H9 (cell line): Measurements from ENCODE around the gene CNOT4. TPM values are rescaled to one million over a fixed set of nuclear protein-coding genes. Genes with fewer than 3 reads are reported as not detected.
A peak's percentile ranks its signal among the peaks of the same experiment; 100 is the strongest.

Source experiments
- DNase-seq: peaks from one replicate; pipeline ENCODE4 v3.0.0-alpha.2; 2017
- H2AFZ ChIP-seq: one replicate; pipeline ENCODE4 v1.6.1; 2013; ENCODE audit warnings: mild to moderate bottlenecking, low read length, control low read depth, moderate library complexity
- H2AK5ac ChIP-seq: 2 replicates; pipeline ENCODE4 v1.6.1; 2013; ENCODE audit warnings: low read length, control low read depth, mixed read lengths; ENCODE audit not compliant: insufficient read length
- H2BK120ac ChIP-seq: one replicate; pipeline ENCODE4 v1.6.1; 2013; ENCODE audit warnings: low read depth, mild to moderate bottlenecking, low read length, control low read depth, inconsistent platforms; ENCODE audit not compliant: poor library complexity, severe bottlenecking
- H2BK12ac ChIP-seq: 2 replicates; pipeline ENCODE4 v1.6.1; 2013; ENCODE audit warnings: low read length, control low read depth, mixed read lengths, low read depth; ENCODE audit not compliant: insufficient read length
- H2BK15ac ChIP-seq: 2 replicates; pipeline ENCODE4 v1.6.1; 2013; ENCODE audit warnings: low read depth, low read length, control low read depth
- H2BK20ac ChIP-seq: one replicate; pipeline ENCODE4 v1.6.1; 2013; ENCODE audit warnings: low read depth, mild to moderate bottlenecking, low read length, control low read depth, inconsistent platforms; ENCODE audit not compliant: poor library complexity, severe bottlenecking
- H2BK5ac ChIP-seq: 2 replicates; pipeline ENCODE4 v1.6.1; 2013; ENCODE audit warnings: low read length, control low read depth, mixed read lengths; ENCODE audit not compliant: insufficient read length
- H3K14ac ChIP-seq: 2 replicates; pipeline ENCODE4 v1.6.1; 2013; ENCODE audit warnings: low read length, control low read depth; ENCODE audit not compliant: insufficient read depth
- H3K18ac ChIP-seq: 2 replicates; pipeline ENCODE4 v1.6.1; 2013; ENCODE audit warnings: low read depth, mild to moderate bottlenecking, mixed read lengths, low read length, control low read depth; ENCODE audit not compliant: insufficient read length
- H3K23ac ChIP-seq: 2 replicates; pipeline ENCODE4 v1.6.1; 2013; ENCODE audit warnings: low read length, control low read depth, mixed read lengths, low read depth; ENCODE audit not compliant: insufficient read length
- H3K23me2 ChIP-seq: 2 replicates; pipeline ENCODE4 v1.6.1; 2013; ENCODE audit warnings: low read depth, mild to moderate bottlenecking, mixed read lengths, low read length, control low read depth; ENCODE audit not compliant: insufficient read length, poor library complexity, severe bottlenecking
- H3K27ac ChIP-seq: 2 replicates; pipeline ENCODE4 v1.5.1; 2013; ENCODE audit warnings: low read length, control low read depth, mixed read lengths, low read depth; ENCODE audit not compliant: insufficient read length
- H3K27me3 ChIP-seq: 2 replicates; pipeline ENCODE4 v1.6.1; 2013; ENCODE audit warnings: low read length, control low read depth, inconsistent platforms; ENCODE audit not compliant: insufficient read depth
- H3K4ac ChIP-seq: 2 replicates; pipeline ENCODE4 v1.6.1; 2013; ENCODE audit warnings: low read depth, mild to moderate bottlenecking, control low read depth, inconsistent platforms, low read length, moderate library complexity
- H3K4me1 ChIP-seq: 2 replicates; pipeline ENCODE4 v1.6.1; 2013; ENCODE audit warnings: low read length, control low read depth, inconsistent platforms; ENCODE audit not compliant: insufficient read depth
- H3K4me2 ChIP-seq: 2 replicates; pipeline ENCODE4 v1.6.1; 2013; ENCODE audit warnings: low read length, control low read depth, mixed read lengths; ENCODE audit not compliant: insufficient read length, insufficient read depth
- H3K56ac ChIP-seq: 2 replicates; pipeline ENCODE4 v1.6.1; 2013; ENCODE audit warnings: low read depth, mild to moderate bottlenecking, mixed read lengths, low read length, control low read depth; ENCODE audit not compliant: insufficient read length
- H3K79me1 ChIP-seq: 2 replicates; pipeline ENCODE4 v1.6.1; 2013; ENCODE audit warnings: low read depth, mild to moderate bottlenecking, moderate library complexity, low read length, control low read depth, inconsistent platforms; ENCODE audit not compliant: insufficient read depth, poor library complexity, severe bottlenecking
- H3K79me2 ChIP-seq: 2 replicates; pipeline ENCODE4 v1.6.1; 2013; ENCODE audit warnings: low read length, control low read depth, inconsistent platforms; ENCODE audit not compliant: insufficient read depth
- H3K9ac ChIP-seq: 2 replicates; pipeline ENCODE4 v1.6.1; 2013; ENCODE audit warnings: low read length, control low read depth, mixed read lengths; ENCODE audit not compliant: insufficient read length; ENCODE audit errors: extremely low read depth
- H3K9me3 ChIP-seq: one replicate; pipeline ENCODE4 v1.6.1; 2013; ENCODE audit warnings: low read depth, low read length, inconsistent platforms; ENCODE audit not compliant: control insufficient read depth
- H3T11ph ChIP-seq: one replicate; pipeline ENCODE4 v1.6.1; 2013; ENCODE audit warnings: mild to moderate bottlenecking, low read length, control low read depth, inconsistent platforms
- H4K20me1 ChIP-seq: one replicate; pipeline ENCODE4 v1.6.1; 2013; ENCODE audit not compliant: control insufficient read depth, insufficient read length, insufficient read depth
- H4K5ac ChIP-seq: 2 replicates; pipeline ENCODE4 v1.6.1; 2013; ENCODE audit warnings: low read depth, mild to moderate bottlenecking, mixed read lengths, low read length, control low read depth; ENCODE audit not compliant: insufficient read length
- H4K8ac ChIP-seq: replicated peaks from 2 replicates; pipeline ENCODE4 v1.6.1; 2013; ENCODE audit warnings: low read length, control low read depth, mixed read lengths, low read depth; ENCODE audit not compliant: insufficient read length
- H4K91ac ChIP-seq: 2 replicates; pipeline ENCODE4 v1.6.1; 2013; ENCODE audit warnings: low read depth, mild to moderate bottlenecking, moderate library complexity, mixed read lengths, low read length, control low read depth; ENCODE audit not compliant: insufficient read length
- H3K27ac Mint-ChIP-seq, 3 experiments: 2 replicates in 2 of 3; 3 replicates in 1 of 3; pipeline ENCODE4 v1.8.0; 2020 to 2021; ENCODE audit warnings: mixed read lengths in 3 of 3, mild to moderate bottlenecking in 1 of 3, moderate library complexity in 1 of 3
- H3K27me3 Mint-ChIP-seq: 2 replicates; pipeline ENCODE4 v1.8.0; 2021; ENCODE audit warnings: low read depth, mild to moderate bottlenecking, moderate library complexity, mixed read lengths
- H3K36me3 Mint-ChIP-seq, 3 experiments: 2 replicates in 2 of 3; 3 replicates in 1 of 3; pipeline ENCODE4 v1.8.0; 2020 to 2021; ENCODE audit warnings: low read depth in 3 of 3, mixed read lengths in 3 of 3; ENCODE audit not compliant: insufficient read depth in 1 of 3
- H3K4me1 Mint-ChIP-seq, 2 experiments: 2 replicates each; pipeline ENCODE4 v1.8.0; 2020; ENCODE audit warnings: mixed read lengths in 2 of 2
- H3K4me3 Mint-ChIP-seq, 2 experiments: 2 replicates in 1 of 2; 3 replicates in 1 of 2; pipeline ENCODE4 v1.8.0; 2020 to 2021; ENCODE audit warnings: mild to moderate bottlenecking in 2 of 2, mixed read lengths in 2 of 2, moderate library complexity in 1 of 2
- H3K9me3 Mint-ChIP-seq, 2 experiments: 2 replicates in 1 of 2; 3 replicates in 1 of 2; pipeline ENCODE4 v1.8.0; 2020; ENCODE audit warnings: mild to moderate bottlenecking in 2 of 2, mixed read lengths in 2 of 2, moderate library complexity in 1 of 2
- CTCF ChIP-seq: fragments of 200-600 bp; sonication (generic); conservative IDR thresholded peaks from 3 replicates; pipeline ENCODE4 v1.8.0; 2021; ENCODE audit warnings: antibody characterized with exemption, mild to moderate bottlenecking
- total RNA-seq: library from RNA; stranded (reverse); gene quantifications from 2 replicates; pipeline ENCODE4 v1.2.1, GENCODE V29; 2021

CNOT4 gene
- total RNA-seq, 1 experiment from 2014 or later, result 27.4 TPM

- Mint-ChIP-seq H3K27me3 (no peaks in the 10 kb centered on the region), H3K27ac (0 out of 7 replicates have a peak overlapping the region, but pooled peaks of 1 of the 3 experiments have one; percentile 44), H3K4me3 (no peak overlapping the region), H3K36me3 (peaks cover 4 to 12% (median 5%) of the 10 kb centered on the region in 3 experiments; a peak in 6 of 7 replicates), H3K9me3 (no peaks in the 10 kb centered on the region), H3K4me1 (no peaks in the 10 kb centered on the region)
- Histone ChIP-seq H3T11ph (no peak overlapping the region), H3K18ac (no peak overlapping the region), H3K27ac (no peak overlapping the region), H4K5ac (no peak overlapping the region), H2AFZ (no peak overlapping the region), H2BK20ac (no peak overlapping the region), H3K9ac (no peak overlapping the region), H2BK15ac (no peak overlapping the region), H2BK120ac (no peak overlapping the region), H4K91ac (no peak overlapping the region), H3K27me3 (no peaks in the 10 kb centered on the region), H3K79me2 (no peaks in the 10 kb centered on the region), H3K4ac (no peak overlapping the region), H2BK12ac (no peak overlapping the region), H4K20me1 (no peaks in the 10 kb centered on the region), H2AK5ac (no peak overlapping the region), H3K23ac (no peak overlapping the region), H3K4me1 (no peaks in the 10 kb centered on the region), H2BK5ac (no peak overlapping the region), H3K14ac (no peak overlapping the region), H4K8ac (no peak overlapping the region), H3K23me2 (no peaks in the 10 kb centered on the region), H3K9me3 (no peaks in the 10 kb centered on the region), H3K79me1 (no peaks in the 10 kb centered on the region), H3K4me2 (no peak overlapping the region), H3K56ac (no peak overlapping the region)
- no peak for DNase-seq
- TF ChIP-seq CTCF, result no peak
Measured at GRCh38 chr7:135441791-135442190, 68.1 kb downstream of the CNOT4 start.
